Measurements from ENCODE around the gene MCF2L. TPM values are rescaled to one million over a fixed set of nuclear protein-coding genes. Genes with fewer than 3 reads are reported as not detected.

The MCF2L gene
- total RNA-seq, 1 donor from 2014 or later: 146 TPM

DNA sequence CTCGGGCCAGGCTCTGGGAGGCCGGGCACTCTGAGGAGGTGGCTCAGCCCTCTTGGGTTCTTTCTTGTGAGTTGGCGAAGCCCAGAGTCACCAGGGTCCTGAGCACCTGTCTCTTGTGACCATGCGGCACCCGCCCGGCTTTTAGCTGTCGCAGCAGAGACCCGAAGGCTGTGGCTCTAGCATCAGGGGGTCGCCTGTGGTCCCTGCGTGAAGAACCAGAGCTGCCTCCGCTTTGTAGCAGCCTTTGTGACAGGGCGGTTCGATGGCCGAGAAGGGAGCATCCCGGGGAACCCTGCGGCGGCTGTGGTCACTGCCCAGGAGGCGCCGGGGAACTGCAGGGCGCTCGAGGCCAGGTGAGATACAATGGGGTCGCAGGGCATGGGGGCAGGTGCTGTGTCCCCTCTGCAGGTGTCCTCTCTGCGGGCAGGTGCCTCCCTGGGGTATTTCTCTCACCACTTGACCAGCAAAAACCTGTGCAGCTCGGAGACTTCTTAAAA, 10.4 kb downstream of the MCF2L start:
- DNase-seq: no peak

DNA sequence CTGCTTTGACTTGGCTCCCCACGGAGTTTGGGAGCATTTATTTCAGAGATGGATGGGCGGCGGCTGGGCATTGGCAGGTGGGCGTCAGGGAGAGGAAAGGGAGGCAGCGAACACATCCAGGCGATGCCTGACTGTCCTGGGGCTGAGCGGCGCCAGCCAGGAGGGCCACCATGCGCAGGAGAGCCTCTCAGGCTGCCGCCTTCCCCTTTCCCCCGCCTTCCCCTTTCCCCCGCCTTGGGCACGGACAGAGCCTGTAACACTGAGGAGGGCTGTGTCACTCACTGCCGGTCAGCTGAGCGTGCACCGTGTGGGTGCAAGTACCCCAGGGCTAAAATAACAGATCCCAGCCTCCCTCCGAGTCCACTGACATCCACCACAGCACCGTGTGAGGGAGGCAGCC, 11.4 kb downstream of the MCF2L start:
- DNase-seq: no peak

DNA sequence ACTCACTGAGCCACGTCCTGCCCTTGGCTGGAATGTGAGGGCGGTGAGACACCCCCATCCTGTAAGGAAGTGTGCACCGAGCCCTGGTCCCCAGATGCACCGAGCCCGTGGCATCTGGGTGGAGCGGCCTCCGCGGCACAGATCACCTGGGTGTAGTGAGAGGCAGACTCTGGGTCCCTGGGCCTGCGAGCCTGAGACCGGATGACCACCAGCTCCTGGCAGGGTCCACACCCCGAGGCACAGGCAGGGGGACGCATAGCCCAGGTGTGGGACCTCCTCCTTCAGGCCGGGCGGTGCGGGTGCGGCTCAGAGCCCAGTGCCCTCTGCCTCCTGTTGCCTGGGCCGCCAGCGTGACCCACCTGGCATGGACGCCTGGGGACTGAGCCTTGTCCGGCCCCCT, 12.4 kb downstream of the MCF2L start:
- no peak for DNase-seq

DNA sequence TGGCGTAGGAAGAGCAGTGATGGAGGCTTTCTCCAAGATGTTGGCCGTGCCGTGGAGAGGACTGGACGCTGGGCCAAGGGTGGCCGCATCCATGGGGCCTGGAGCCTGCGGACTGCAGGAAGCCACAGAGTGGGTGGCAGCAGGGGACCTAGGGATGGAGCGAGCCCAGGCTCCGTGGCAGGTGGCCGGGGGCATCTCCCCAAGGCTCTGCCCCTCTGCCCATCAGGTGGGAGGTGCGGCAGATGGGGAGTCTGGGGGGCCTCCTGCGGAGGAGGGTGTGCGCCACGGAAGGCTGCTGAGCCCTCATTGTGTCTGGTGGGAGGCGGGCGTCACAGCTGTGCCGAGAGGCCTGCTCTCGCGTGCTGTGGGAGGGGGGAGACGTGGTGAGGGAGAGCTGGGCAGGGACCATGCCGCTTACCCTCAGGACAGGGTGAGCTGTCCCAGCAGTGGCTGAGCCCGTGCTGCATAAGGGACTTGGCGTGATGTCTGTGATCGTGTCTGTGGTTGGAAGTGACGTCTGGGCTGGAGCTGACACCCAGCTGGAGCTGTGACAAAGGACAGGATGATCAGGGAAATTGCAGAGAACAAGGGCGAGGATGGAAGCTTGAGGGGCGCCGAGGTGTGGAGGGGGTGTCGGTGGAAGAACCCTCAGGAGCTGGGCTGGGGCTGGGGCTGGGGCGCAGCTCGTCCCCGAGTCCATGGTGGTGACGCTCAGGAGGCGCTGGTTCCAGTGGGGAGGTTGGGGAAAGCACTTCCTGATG, 13.4 kb downstream of the MCF2L start:
- DNase-seq: no peak

DNA sequence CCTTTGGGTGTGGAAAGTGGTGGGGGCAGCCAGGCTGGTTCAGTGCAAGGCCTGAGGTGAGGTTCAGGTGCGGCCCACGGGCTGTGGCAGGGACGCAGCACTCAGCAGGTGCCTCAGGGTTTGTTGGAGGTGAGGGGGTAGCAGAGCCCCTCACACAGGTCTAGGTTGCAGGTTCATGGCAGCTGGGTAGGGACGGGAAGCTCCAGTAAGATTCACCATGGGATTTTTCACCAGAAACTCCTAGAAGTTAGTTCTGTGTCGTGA, 14.0 kb downstream of the MCF2L start:
- DNase-seq: no peak

DNA sequence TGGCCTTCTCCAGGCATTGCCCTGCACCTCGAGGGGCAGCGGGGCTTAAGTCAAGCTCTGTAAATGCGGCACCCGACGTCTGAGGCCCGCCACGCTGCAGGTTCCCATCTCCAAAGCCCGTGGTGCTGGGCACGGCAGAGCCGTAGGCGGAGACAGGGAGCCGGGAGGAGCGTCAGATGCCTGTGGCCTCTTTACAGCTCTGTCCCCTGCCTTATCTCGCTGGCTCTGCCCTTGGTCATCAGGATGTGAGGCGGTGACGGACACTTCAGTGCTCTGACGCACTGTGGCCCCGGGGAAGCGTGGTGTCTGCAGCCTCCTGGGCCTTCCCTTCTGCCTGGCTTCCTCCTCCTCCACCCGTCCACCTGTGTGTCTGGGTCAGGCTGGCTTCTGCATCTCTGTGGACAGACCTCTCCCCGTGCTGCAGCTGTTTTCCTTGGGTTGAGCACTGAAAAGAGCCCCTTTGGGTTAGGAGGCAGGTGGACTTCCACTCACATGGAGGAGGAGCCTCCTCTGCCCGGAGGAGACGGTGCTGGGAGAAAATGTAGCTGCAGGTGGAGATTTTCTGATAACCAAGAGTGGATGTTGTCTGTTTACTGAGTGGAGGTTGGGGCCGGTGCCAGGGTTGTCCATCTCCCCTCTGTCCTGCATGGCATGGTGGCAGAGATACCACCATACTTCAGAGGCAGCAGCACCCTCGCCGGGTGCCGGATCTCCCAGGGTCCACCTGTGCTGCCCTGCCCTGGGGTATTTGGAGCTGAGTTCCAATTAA, 14.6 kb downstream of the MCF2L start:
- DNase-seq: no peak

DNA sequence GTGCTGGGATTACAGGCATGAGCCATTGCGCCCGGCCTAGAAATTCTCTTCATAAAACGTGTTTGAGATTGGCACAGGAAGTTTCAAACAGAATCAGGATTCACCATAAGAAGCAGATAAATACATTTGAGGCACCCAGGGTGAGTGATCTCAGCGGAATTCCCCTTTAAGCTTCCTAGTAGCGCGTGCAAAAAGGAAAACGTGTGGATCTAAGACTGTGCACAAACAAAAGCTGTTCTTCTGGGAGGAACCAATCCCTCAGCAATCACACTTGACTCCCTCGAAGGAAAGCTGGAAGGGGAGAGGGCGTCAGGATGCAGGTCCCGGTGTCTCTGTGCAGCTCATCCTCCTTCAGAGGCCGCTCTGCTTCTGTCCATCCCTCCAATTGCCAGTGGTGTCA, 15.5 kb downstream of the MCF2L start:
- DNase-seq: no peak

DNA sequence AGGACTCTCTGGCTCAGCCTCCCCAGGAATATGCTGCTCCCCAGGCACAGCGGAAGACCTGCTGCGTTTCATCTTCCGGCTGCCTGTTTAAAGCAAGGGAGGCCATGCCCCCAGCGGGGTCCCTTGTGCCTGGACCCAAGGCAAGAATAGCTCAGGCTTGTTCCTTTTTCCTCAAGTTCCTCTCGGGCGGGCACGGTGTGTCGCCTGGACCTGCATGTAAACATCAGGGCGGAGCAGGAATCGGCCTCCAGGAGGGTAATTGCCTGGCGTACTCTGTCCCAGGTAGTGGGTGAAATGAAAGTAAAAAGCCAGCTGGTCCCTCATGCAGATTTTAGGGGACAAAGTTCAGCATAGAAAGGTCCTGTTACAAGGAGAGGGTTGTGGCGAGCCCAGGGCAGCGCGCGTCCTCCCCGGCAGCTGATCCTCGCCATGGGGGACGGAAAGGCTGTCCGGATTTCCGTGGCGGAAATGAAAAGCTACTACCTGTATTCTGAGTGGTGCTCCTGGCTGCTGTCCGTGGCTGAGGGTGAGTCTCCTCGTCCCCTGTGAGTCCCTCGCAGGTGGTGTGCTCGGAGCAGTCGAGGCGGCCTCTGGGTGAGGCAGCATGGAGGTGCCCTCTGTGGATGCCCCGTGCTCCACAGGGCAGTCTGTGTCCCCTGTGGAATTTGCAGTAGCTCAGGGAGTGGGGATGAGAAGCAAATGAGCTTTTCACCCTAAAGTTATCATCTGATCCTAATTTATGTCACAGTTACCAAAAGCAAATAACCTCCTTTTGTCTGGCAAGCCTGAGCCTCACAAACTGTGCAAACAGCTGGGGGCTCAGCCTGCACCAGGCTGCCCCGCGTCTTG, 16.2 kb downstream of the MCF2L start:
- no peak for DNase-seq

DNA sequence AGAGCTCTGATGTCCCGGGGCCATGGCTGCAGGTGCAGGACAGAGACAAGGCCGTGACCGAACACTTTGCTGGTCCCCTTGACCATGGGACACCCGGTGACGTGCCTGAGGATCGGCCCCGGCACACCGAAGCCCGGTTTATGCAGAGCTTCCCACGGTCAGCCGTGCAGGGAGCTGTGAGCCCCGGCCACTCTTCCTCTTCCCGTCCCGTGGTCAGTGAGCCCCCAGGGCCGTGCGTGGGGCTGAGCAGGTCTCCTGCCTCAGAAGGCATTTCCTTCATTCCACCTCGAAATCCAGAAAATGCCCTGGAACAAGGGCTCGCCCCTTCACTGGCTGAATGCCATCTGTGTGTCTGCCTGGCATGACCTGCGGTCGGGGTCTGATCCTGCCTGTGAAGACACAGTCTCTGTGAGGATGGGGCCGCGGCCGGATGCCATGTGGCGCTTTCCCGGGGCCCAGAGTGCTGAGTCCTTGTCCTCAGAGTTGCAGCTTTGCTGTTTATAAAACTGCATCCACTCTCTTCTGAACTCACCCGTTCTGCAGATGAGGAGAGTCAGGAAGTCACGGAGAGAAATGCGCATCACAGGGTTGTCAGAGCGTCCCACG, 16.9 kb downstream of the MCF2L start:
- DNase-seq: no peak

DNA sequence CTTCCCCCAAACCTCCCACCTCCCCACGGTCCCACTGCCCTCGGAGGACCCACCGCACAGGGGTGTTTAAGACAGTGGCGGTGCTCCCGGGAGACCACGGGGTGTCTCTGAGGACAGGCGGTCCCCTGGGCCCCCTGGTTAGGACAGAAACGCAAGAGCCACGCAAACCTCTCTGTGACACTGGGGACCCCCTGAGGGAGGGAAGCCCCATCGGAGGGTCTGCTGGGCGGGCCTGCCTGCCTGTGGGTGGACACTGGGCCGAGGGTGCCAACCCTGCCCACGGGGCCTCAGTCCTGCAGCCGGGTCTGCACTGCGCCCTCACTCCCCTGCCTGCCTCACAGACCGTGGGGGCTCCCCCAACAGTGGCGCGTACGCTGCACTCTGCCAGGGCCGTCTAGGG, 17.5 kb downstream of the MCF2L start:
- no peak for DNase-seq

DNA sequence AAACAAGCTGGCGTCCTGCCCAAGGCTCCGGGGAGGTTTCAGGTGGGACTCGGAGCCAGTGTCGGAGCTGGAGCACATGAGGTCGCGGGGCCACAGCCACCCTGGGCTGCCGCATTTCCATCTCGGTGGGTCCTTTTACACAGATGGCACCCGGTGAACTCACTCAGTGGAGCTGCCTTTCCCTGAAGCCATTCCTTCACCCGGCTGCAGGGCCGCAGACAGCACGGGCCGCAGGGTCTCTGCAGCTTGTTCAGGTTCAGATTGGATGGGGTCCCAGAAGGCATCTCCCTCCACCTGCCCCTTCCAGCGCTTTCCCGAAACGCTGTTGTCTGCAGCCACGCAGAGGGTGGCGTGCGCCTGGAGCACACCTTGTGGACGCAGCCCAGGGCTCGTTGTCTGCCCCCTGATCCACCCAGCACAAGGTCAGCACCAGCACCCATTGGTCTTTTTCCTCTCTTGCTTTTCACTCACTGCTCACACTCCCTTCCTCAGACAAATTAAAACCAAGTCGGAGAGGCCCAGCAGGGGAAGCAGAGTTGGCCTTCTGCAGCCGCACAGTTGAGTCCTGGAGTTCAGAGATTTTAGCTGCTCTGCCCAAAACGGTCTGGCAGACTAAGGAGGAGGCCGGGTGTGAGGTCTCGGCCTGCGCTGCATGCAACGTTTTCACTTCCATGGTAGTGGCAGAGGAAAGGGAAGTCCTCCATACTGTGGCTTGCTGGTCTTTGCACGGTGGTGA, 18.1 kb downstream of the MCF2L start:
- no peak for DNase-seq

DNA sequence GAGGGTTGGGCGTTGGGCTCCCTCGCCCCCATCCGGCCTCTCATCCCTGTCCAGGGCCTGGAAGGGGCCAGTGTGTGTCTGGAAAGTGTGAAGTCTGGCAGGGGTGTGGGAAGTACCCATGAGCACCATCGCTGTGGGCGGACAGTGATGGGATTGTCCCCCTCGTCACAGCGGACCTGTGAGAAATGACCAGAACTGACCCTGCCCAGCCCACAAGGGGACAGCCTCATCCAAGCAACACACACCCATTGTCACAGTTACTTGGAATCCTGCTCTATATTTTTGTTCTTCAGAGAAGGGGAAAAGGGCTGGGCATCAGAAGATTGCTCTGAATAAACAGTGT, 18.6 kb downstream of the MCF2L start:
- no peak for DNase-seq

DNA sequence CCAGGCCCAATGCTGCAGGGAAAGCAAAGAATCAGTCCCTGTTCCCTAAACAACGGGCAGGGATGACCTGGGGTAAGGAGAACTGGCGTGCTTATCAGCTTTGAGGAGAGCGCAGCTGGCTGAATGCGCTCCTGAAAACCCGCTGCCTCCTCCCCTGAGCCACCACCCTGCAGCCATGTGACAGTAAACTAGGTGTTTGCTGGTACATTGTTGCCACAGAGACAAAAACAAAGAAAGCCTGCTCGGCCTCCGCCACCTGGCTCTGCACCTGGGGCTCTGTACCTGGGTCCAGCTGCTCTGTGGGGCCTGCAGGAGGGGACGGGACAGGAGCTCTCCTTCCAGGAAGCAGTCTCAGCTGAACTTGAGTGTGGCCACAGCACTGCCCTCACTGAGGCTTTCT, 21.8 kb downstream of the MCF2L start:
- no peak for DNase-seq

DNA sequence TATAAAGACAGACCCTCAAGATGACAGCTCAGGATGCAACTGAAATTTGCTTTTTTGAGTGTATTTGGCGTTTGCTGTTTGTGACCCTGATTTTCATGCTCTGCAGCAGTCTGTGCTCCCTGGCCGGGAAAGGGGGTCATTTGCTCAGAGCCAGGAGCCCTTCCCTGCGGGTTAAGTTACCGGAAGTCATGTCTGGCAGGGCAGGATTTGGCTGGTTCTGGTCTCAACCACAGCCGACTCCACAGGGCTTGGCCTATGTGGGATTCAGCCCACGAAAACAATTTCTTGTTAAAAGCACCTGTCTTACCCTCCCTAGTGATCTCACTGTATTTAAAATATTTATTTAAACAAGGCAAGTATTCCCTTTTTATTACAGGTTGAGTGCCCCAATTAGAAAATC, 22.6 kb downstream of the MCF2L start:
- no peak for DNase-seq

DNA sequence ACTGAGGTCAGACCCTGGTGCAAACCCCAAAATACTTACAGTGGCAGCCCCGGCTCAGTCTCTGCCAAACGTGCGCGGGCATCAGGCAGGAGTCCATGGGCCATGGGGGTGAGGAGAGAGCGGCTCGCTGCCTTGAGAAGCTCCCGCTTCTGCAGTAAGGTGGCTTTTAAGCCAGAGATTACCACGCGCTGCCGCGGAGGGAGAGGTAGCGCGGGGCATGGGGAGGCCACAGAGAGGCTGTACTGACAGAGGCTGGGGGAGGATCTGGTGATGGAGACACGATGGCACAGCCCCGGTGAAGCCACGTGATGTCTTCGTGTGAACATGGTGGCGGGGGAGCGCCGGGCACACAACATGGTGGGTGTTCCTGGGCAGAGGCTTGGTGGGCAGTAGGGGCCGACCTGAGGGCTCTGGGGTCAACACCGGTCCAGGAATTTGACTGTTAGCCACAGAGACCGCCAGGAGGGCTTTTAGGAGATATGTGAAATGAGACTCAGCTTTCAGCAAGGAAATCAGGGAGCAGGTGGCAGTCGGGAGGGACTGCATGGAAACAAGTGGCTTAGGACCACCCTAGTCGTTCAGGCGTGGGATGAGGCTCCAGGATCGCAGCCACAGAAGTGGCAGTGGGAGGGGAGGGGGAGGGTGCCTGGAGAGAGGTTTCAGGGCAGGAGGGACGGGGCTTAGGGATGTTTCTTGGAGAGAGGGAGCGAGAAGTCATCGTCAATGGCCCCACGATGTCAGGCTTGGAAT, 24.1 kb downstream of the MCF2L start:
- DNase-seq: no peak

DNA sequence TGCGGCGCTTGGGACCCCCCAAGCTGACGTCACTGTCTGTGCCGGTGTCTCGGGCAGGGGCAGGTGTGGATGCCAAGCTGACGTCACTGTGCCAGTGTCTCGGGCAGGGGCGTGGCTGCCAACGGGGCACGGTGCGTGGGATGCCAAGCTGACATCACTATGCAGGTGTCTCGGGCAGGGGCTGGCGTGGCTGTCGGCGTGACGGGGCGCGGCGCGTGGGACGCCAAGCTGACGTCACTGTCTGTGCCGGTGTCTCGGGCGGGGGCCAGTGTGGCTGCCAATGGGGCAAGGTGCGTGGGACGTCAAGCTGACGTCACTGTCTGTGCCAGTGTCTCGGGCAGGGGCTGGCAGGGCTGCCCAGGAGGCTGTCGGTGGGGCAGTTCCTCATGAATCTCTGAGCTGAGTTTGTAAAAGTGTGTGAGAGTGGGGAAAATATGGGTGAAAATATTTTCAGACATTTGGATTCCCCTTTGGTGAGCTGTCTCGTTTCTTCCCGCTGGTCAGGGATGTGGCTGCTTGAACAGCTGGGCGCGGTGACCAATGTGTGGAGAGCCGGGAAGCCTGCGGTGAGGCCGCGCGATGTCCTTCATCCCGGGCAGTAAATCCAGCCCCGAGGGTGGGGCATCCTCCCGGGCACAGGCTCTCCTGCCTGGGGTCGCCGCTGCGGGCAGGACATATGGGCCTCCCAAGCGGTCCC, 25.2 kb downstream of the MCF2L start:
- DNase-seq: no peak

DNA sequence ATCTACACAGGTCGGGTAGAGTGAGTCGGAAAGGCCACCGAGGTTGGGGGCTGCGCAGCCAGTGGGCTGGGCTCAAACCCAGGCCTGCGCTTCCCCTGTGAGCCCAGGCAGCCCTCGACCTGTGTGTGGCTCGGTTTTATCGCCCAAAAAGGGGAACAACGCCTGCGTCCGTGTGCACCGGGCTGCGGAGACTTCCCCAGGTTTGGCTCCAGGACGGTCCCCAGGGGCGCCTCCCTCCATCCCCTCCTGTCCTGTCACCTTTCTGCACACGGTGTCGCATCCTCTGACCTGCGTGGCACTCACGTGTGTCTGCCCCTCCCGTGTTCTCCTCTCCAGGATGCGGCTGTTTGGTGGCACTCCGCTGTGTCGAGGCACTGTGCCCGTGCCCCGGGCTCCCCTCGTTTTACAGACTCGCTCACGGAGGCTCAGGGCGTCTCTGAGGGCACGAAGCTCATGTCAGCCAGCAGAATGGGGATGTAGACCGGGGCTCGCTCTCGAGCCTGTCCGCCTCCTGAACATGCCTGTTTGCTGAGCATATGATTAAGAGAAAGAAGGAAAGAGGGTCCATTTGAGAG, 25.9 kb downstream of the MCF2L start:
- no peak for DNase-seq

DNA sequence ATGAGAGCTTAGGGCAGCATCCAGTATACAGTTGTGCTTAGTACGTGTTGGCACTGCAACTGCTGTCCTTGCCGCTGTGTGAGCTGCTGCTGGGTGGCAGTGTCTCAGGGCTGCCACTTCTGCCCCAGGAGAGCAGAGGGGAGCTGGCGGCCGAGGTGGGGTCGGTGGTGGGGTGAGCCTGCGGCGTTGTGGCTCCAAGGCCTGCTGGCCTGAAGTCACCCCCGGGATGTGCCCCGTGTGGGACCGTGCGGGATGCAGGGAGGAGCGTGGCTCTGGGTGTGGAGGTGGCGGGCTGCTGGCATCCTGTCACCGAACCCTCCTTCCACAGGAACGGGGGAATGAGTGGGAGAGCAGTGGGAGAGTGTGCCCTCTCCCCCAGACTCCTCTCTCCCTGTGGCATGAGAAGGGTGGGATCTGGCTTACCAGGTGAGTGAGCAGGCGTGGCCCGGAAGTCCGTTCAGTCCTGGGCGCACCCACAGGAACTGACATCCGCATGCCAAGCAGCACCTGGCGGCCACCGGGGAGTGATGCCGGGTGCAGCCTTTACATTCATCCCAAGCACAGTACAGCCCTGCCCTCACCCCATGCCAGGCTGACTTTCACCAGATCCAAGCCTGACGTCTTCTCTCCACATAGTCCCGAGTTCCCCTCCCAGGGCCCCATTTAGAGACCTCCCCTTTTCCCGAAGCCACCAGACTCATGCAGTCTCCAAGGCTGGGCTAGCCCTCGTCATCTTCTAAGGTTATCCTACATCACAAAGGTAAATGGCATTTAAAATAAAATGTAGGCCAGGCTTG, 26.6 kb downstream of the MCF2L start:
- no peak for DNase-seq

DNA sequence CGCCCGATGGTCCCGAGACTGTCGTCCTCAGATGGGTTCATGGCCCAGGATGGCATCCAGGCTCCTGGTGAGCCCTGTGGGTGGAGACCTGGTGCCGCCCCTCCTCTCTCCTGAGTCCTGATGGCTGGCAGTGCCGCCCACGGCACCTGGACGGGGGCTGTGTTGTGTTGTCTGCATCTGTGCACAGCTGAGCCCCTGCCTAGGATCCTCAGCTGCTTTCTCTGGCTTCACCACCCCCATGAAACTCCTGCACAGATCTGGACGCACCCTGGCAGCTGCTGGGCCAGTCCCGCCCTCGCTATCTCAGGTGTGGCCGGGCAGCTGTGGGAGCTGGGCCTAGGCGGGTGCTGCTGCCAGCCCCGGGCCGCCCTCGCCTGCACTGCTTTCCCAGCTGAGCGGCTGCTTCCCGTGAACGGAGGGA, 27.7 kb downstream of the MCF2L start:
- DNase-seq: peak; percentile 23

Data from occipital lobe (tissue), 2 donors.